CD14-positive monocyte (primary cell): ENCODE measurements around the gene KRT82. TPM values are rescaled to one million over a fixed set of nuclear protein-coding genes. Genes with fewer than 3 reads are reported as not detected.

Experiments
- DNase-seq, 3 donors: peaks; one replicate each; pipeline ENCODE4 v3.0.0-alpha.2; 2011 to 2022
- H2AFZ ChIP-seq: 2 replicates; pipeline ENCODE4 v1.6.0; 2012; ENCODE audit warnings: mild to moderate bottlenecking, low read depth, low read length, inconsistent platforms; ENCODE audit not compliant: insufficient read depth, poor library complexity, severe bottlenecking
- H3K27ac ChIP-seq, 2 donors: 1 replicate in 1 of 2; 2 replicates in 1 of 2; pipeline ENCODE4 v1.5.1; 2012 to 2013; ENCODE audit warnings: low read length in 2 of 2, control low read depth in 1 of 2, inconsistent platforms in 1 of 2, low read depth in 1 of 2, mild to moderate bottlenecking in 1 of 2
- H3K27me3 ChIP-seq, 2 donors: one replicate each; pipeline versions ENCODE4 v1.6.0 to v1.6.1; 2011 to 2013; ENCODE audit warnings: low read length in 2 of 2; ENCODE audit not compliant: control insufficient read depth in 2 of 2, insufficient read depth in 2 of 2
- H3K36me3 ChIP-seq, 2 donors: replicated peaks in 1 of 2; 1 replicate in 1 of 2; 2 replicates in 1 of 2; pipeline versions ENCODE4 v1.5.1 to v1.6.1; 2012 to 2013; ENCODE audit warnings: low read length in 2 of 2, control low read depth in 1 of 2, inconsistent platforms in 1 of 2, mild to moderate bottlenecking in 1 of 2; ENCODE audit not compliant: insufficient read depth in 2 of 2, control insufficient read depth in 1 of 2
- H3K4me1 ChIP-seq, 2 donors: 1 replicate in 1 of 2; 2 replicates in 1 of 2; pipeline versions ENCODE4 v1.5.1 to v1.6.1; 2012 to 2013; ENCODE audit warnings: low read length in 2 of 2, control low read depth in 1 of 2, inconsistent platforms in 1 of 2, mild to moderate bottlenecking in 1 of 2, moderate library complexity in 1 of 2; ENCODE audit not compliant: insufficient read depth in 2 of 2, control insufficient read depth in 1 of 2
- H3K4me2 ChIP-seq: replicated peaks from 2 replicates; pipeline ENCODE3; 2012; ENCODE audit warnings: low read length, moderate library complexity, mild to moderate bottlenecking; ENCODE audit not compliant: poor library complexity, severe bottlenecking; ENCODE audit errors: extremely low read depth
- H3K4me3 ChIP-seq, 3 experiments: fragments of 200-600 bp in 1 of 3; sonication (generic) in 1 of 3; replicated peaks in 1 of 3; 1 replicate in 2 of 3; 2 replicates in 1 of 3; pipeline ENCODE4 v1.5.1; 2011 to 2013; ENCODE audit warnings: low read length in 3 of 3, mild to moderate bottlenecking in 3 of 3, control low read depth in 2 of 3, low read depth in 2 of 3, inconsistent platforms in 1 of 3, moderate library complexity in 1 of 3
- H3K79me2 ChIP-seq: 2 replicates; pipeline ENCODE4 v1.6.0; 2012; ENCODE audit warnings: mild to moderate bottlenecking, control low read depth, inconsistent platforms, low read length, moderate library complexity; ENCODE audit not compliant: insufficient read depth
- H3K9ac ChIP-seq: 2 replicates; pipeline ENCODE4 v1.6.0; 2017; ENCODE audit warnings: low read length, mild to moderate bottlenecking; ENCODE audit not compliant: insufficient read depth, poor library complexity, severe bottlenecking
- H3K9me3 ChIP-seq, 2 donors: replicated peaks in 1 of 2; 1 replicate in 1 of 2; 2 replicates in 1 of 2; pipeline versions ENCODE4 v1.5.1 to v1.6.1; 2012 to 2013; ENCODE audit warnings: low read length in 2 of 2, control low read depth in 1 of 2; ENCODE audit not compliant: control insufficient read depth in 1 of 2, insufficient read depth in 1 of 2
- H4K20me1 ChIP-seq: 2 replicates; pipeline ENCODE4 v1.6.0; 2012; ENCODE audit warnings: mild to moderate bottlenecking, low read length, control low read depth, moderate library complexity; ENCODE audit not compliant: insufficient read depth
- H3K27ac Mint-ChIP-seq, 7 donors: one replicate each; pipeline ENCODE4 v1.8.0; 2020; ENCODE audit warnings: mild to moderate bottlenecking in 7 of 7, mixed read lengths in 7 of 7, moderate library complexity in 6 of 7, inconsistent platforms in 2 of 7
- H3K27me3 Mint-ChIP-seq, 3 donors: one replicate each; pipeline ENCODE4 v1.8.0; 2021 to 2022; ENCODE audit warnings: low read depth in 3 of 3, mild to moderate bottlenecking in 3 of 3, mixed read lengths in 3 of 3, moderate library complexity in 3 of 3, inconsistent platforms in 1 of 3
- H3K36me3 Mint-ChIP-seq, 2 donors: one replicate each; pipeline ENCODE4 v1.8.0; 2020; ENCODE audit warnings: mixed read lengths in 2 of 2, inconsistent platforms in 1 of 2, mild to moderate bottlenecking in 1 of 2
- H3K4me1 Mint-ChIP-seq: one replicate; pipeline ENCODE4 v1.8.0; 2020; ENCODE audit warnings: mild to moderate bottlenecking, mixed read lengths
- H3K4me3 Mint-ChIP-seq, 2 donors: one replicate each; pipeline ENCODE4 v1.8.0; 2020; ENCODE audit warnings: mild to moderate bottlenecking in 2 of 2, mixed read lengths in 2 of 2, moderate library complexity in 1 of 2
- H3K9me3 Mint-ChIP-seq, 7 donors: one replicate each; pipeline ENCODE4 v1.8.0; 2020 to 2022; ENCODE audit warnings: mixed read lengths in 7 of 7, mild to moderate bottlenecking in 6 of 7, moderate library complexity in 6 of 7, inconsistent platforms in 2 of 7
- WGBS: methylation state at CpG from one replicate; pipeline ENCODE4 v1.1.5; 2013; ENCODE audit warnings: missing lambda C conversion rate; ENCODE audit not compliant: insufficient coverage; 5-methylcytosine and 5-hydroxymethylcytosine counted together
- intact Hi-C, 2 donors: fragments of 100-400 bp; cut with micrococcal nuclease; formaldehyde crosslinking; loops; one replicate each; pipeline versions ENCODE4 v1.15.0 to v1.15.1; 2023
- polyA plus RNA-seq, 3 donors: library from polyadenylated mRNA; depleted of rRNA in 1 of 3; unstranded in 2 of 3; stranded (reverse) in 1 of 3; fragments of 300-500 nt in 2 of 3; fragments of >200 nt in 1 of 3; fragmentation: Illumina TruSeq in 2 of 3; gene quantifications; 1 replicate in 2 of 3; 2 replicates in 1 of 3; pipeline ENCODE4 v1.2.3, GENCODE V29; 2012 to 2021
- TF ChIP-seq, protein P1 (sequence below): fragments of 200-600 bp; IDR thresholded peaks from one replicate; pipeline ENCODE4 v1.8.0; 2022; ENCODE audit warnings: antibody characterized with exemption, mild to moderate bottlenecking

KRT82 gene
- polyA plus RNA-seq, 3 donors = not detected

DNA sequence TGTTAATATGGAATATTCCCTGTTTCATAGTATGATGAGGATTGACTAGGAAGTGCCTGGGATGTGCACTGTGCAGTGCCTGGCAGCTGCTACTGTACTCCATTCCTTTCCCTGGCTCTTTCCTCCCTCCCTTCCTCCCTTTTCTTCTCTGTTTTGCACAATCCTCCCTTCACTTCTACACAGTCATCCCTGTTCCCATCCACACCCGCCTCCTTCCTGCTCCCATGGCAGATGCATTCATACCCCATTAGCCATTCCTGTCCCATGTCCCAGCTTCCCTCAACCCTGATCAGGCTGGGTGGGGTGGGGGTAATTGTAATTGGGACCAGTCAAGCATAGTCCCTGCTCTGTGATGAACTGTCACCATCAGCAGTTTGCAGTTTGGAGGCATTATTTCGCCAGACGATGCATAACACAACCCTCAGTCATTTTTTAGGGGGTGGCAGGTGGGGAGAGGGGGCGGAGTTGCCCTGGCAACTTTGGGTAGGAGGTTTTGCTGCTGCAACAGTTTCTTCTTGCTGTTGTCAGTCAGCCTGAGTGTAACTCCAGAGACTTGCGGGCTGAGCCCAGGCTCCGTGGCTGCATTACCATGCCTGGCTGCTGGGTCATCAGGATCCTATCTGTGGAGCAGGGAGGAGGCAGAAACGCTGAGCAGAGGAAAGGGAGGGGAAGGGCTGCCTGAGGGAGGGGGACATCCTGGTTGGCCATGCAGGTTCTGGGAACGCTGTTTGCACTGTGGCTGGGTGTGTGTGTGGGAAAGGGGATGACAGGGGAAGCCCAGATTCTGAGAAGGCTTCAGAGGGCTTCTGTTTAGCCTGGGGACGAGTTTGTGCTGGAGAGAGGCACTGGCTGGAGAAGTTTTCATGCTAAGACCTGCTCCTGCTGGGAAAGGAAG lies 16.6 kb downstream of the KRT82 start:
- Histone ChIP-seq H3K4me2 (no peak overlapping the region), H2AFZ (no peak overlapping the region), H3K27ac (no peak overlapping the region), H3K4me3 (no peak overlapping the region), H3K36me3 (no peaks in the 10 kb centered on the region), H3K79me2 (no peaks in the 10 kb centered on the region), H3K4me1 (no peaks in the 10 kb centered on the region), H3K27me3 (no peaks in the 10 kb centered on the region), H3K9me3 (no peaks in the 10 kb centered on the region), H4K20me1 (no peaks in the 10 kb centered on the region), H3K9ac (no peak overlapping the region)
- DNase-seq = no peak
- intact Hi-C loops = no loop called here
- TF ChIP-seq, protein P1, sequence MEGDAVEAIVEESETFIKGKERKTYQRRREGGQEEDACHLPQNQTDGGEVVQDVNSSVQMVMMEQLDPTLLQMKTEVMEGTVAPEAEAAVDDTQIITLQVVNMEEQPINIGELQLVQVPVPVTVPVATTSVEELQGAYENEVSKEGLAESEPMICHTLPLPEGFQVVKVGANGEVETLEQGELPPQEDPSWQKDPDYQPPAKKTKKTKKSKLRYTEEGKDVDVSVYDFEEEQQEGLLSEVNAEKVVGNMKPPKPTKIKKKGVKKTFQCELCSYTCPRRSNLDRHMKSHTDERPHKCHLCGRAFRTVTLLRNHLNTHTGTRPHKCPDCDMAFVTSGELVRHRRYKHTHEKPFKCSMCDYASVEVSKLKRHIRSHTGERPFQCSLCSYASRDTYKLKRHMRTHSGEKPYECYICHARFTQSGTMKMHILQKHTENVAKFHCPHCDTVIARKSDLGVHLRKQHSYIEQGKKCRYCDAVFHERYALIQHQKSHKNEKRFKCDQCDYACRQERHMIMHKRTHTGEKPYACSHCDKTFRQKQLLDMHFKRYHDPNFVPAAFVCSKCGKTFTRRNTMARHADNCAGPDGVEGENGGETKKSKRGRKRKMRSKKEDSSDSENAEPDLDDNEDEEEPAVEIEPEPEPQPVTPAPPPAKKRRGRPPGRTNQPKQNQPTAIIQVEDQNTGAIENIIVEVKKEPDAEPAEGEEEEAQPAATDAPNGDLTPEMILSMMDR = no peak
- Mint-ChIP-seq H3K9me3 (no peaks in the 10 kb centered on the region), H3K27me3 (peaks cover 2 to 6% (median 5%) of the 10 kb centered on the region in 3 donors), H3K27ac (peak overlapping the region in 1 of 7 donors; percentile 23), H3K4me1 (no peaks in the 10 kb centered on the region), H3K4me3 (no peak overlapping the region), H3K36me3 (no peaks in the 10 kb centered on the region)
- 40% methylated on average over 5 of the region's 9 CpGs for WGBS

DNA sequence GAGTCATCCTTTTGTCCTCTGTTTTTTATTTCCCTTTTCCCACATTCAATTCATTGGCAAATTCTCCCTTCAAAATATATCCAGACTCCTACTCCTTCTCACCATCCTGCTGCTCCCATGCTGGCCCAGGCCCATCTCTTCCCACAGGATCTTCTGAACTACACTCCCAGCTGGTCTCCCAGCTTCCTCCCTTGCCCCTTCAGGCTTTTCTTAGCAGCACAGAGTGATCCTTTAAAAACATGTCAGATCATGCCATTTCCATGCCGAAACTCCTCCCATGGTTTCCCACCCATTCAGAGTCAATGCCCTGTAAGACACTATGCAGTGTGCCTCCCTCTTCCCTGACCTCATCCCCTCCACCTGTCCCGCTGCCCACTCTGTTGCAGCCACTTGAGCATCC lies 18.3 kb downstream of the KRT82 start:
- intact Hi-C loops = no loop called here
- Histone ChIP-seq H3K4me3 (no peak overlapping the region), H3K9me3 (no peaks in the 10 kb centered on the region), H3K27me3 (no peaks in the 10 kb centered on the region), H3K79me2 (no peaks in the 10 kb centered on the region), H3K36me3 (no peaks in the 10 kb centered on the region), H3K27ac (no peak overlapping the region), H4K20me1 (no peaks in the 10 kb centered on the region), H3K4me1 (no peaks in the 10 kb centered on the region), H3K9ac (no peak overlapping the region), H2AFZ (no peak overlapping the region), H3K4me2 (no peak overlapping the region)
- 94% methylated on average over 2 of the region's 2 CpGs for WGBS
- no peak overlapping the region for H3K27ac Mint-ChIP-seq
- no peak for DNase-seq
- H3K27me3 Mint-ChIP-seq = peaks cover 1 to 6% (median 3%) of the 10 kb centered on the region in 3 donors
- no peaks in the 10 kb centered on the region for H3K36me3 Mint-ChIP-seq
- no peak overlapping the region for H3K4me3 Mint-ChIP-seq
- no peaks in the 10 kb centered on the region for H3K9me3 Mint-ChIP-seq
- H3K4me1 Mint-ChIP-seq = no peaks in the 10 kb centered on the region
- TF ChIP-seq, protein P1 = no peak
